GM21367 (cell line): ENCODE results near the gene RYR1.
"Not testable (repeated sequence)": the region's sequence is repeated elsewhere in the genome, so short reads cannot be mapped to it uniquely, and the experiment has no call there.

Source experiments
- ATAC-seq: cut with Tn5 transposase; IDR thresholded peaks from one replicate; pipeline ENCODE4 v1.9.1; 2021; ENCODE audit not compliant: unreplicated experiment

RYR1 gene

GRCh38 chr19:38512277-38512676, 78.8 kb downstream of the RYR1 start:
- no peak for ATAC-seq

- ATAC-seq: not testable (repeated sequence)
These were observed 79.7 kb downstream of the RYR1 start for GRCh38 chr19:38513156-38513555.

GRCh38 chr19:38513762-38514167, 80.3 kb downstream of the RYR1 start:
- ATAC-seq: no peak

GRCh38 chr19:38514812-38515633, 81.5 kb downstream of the RYR1 start:
- ATAC-seq: no peak

GRCh38 chr19:38515896-38516295, 82.4 kb downstream of the RYR1 start:
- no peak for ATAC-seq

- no peak for ATAC-seq
These were observed 83.3 kb downstream of the RYR1 start for GRCh38 chr19:38516802-38517201.

- ATAC-seq: no peak
These were observed 83.8 kb downstream of the RYR1 start for GRCh38 chr19:38517321-38517720.

GRCh38 chr19:38517980-38518379, 84.5 kb downstream of the RYR1 start:
- not testable (repeated sequence) for ATAC-seq

GRCh38 chr19:38519168-38519567, 85.7 kb downstream of the RYR1 start:
- no peak for ATAC-seq

- ATAC-seq: no peak
These were observed 86.5 kb downstream of the RYR1 start for GRCh38 chr19:38519988-38520387.

GRCh38 chr19:38522915-38523314, 89.4 kb downstream of the RYR1 start:
- ATAC-seq: no peak

- ATAC-seq: no peak
These were observed 89.8 kb downstream of the RYR1 start for GRCh38 chr19:38523319-38523718.

- ATAC-seq: no peak
These were observed 90.9 kb downstream of the RYR1 start for GRCh38 chr19:38524369-38524768.

GRCh38 chr19:38524994-38525634, 91.6 kb downstream of the RYR1 start:
- no peak for ATAC-seq

GRCh38 chr19:38526430-38526829, 92.9 kb downstream of the RYR1 start:
- ATAC-seq: no peak

GRCh38 chr19:38527466-38528136, 94.1 kb downstream of the RYR1 start:
- ATAC-seq: no peak

GRCh38 chr19:38528213-38528755, 94.8 kb downstream of the RYR1 start:
- ATAC-seq: no peak

GRCh38 chr19:38528931-38529330, 95.4 kb downstream of the RYR1 start:
- no peak for ATAC-seq

- no peak for ATAC-seq
These were observed 98.0 kb downstream of the RYR1 start for GRCh38 chr19:38531515-38531914.

GRCh38 chr19:38532939-38533338, 99.4 kb downstream of the RYR1 start:
- no peak for ATAC-seq

GRCh38 chr19:38534574-38534973, 101.1 kb downstream of the RYR1 start:
- no peak for ATAC-seq

- ATAC-seq: no peak
These were observed 101.7 kb downstream of the RYR1 start for GRCh38 chr19:38535212-38535611.
